ENCODE measurements around the gene ADGRG4. TPM values are rescaled to one million over a fixed set of nuclear protein-coding genes. Genes with fewer than 3 reads are reported as not detected.

Gene ADGRG4
- total RNA-seq, 2 donors from 2014 or later: 0.23 TPM; not detected in 1

- no peaks in the 10 kb centered on the region for H3K9me3 ChIP-seq
- no peaks in the 10 kb centered on the region for H3K27me3 ChIP-seq (replicated peaks; ENCODE audit: insufficient read depth)
- WGBS: 70% methylated on average over 2 of the region's 2 CpGs
- no peak for TF ChIP-seq POLR2A (IDR thresholded peaks at IDR 0.05)
- H3K27ac ChIP-seq: no peak overlapping the region
- DNase-seq (ENCODE audit: low spot score): no peak
- H3K36me3 ChIP-seq: no peaks in the 10 kb centered on the region
- no peak overlapping the region for H3K4me3 ChIP-seq
- no peaks in the 10 kb centered on the region for H3K4me1 ChIP-seq (replicated peaks)
- intact Hi-C loops (cut with DNase I): loop anchor here (10.0 kb wide), 1 partner anchor 66 kb away; no protein-coding TSS in a partner anchor
Observed at GRCh38 chrX:136390921-136391320, 90.2 kb downstream of the ADGRG4 start.

GRCh38 chrX:136395271-136395670 lies 94.5 kb downstream of the ADGRG4 start:
- no peak overlapping the region for H3K4me3 ChIP-seq
- no peak overlapping the region for H3K27ac ChIP-seq
- H3K36me3 ChIP-seq: no peaks in the 10 kb centered on the region
- no peaks in the 10 kb centered on the region for H3K27me3 ChIP-seq (replicated peaks; ENCODE audit: insufficient read depth)
- 39% methylated on average over 3 of the region's 3 CpGs for WGBS
- no peaks in the 10 kb centered on the region for H3K4me1 ChIP-seq (replicated peaks)
- DNase-seq (ENCODE audit: low spot score): no peak
- TF ChIP-seq POLR2AphosphoS5 (IDR thresholded peaks at IDR 0.05): no peak
- no peak for TF ChIP-seq CTCF (IDR thresholded peaks at IDR 0.05)
- TF ChIP-seq POLR2A (IDR thresholded peaks at IDR 0.05): no peak
- intact Hi-C loops (cut with DNase I): loop anchor here (10.0 kb wide), 1 partner anchor 70 kb away; no protein-coding TSS in a partner anchor
- H3K9me3 ChIP-seq: no peaks in the 10 kb centered on the region

- WGBS: 93% methylated on average over 2 of the region's 4 CpGs
- H3K27ac ChIP-seq: no peak overlapping the region
- no peak overlapping the region for H3K4me3 ChIP-seq
- TF ChIP-seq POLR2A (IDR thresholded peaks at IDR 0.05) (no peak), POLR2AphosphoS5 (IDR thresholded peaks at IDR 0.05) (no peak), CTCF (IDR thresholded peaks at IDR 0.05) (no peak)
- H3K4me1 ChIP-seq (replicated peaks): no peaks in the 10 kb centered on the region
- intact Hi-C loops (cut with DNase I): loop anchor here (10.0 kb wide), 1 partner anchor 72 kb away; no protein-coding TSS in a partner anchor
- H3K36me3 ChIP-seq: no peaks in the 10 kb centered on the region
- no peaks in the 10 kb centered on the region for H3K27me3 ChIP-seq (replicated peaks; ENCODE audit: insufficient read depth)
- H3K9me3 ChIP-seq: no peaks in the 10 kb centered on the region
- no peak for DNase-seq (ENCODE audit: low spot score)
Observed at GRCh38 chrX:136397001-136397400, 96.2 kb downstream of the ADGRG4 start.

GRCh38 chrX:136405126-136405525 lies 104.4 kb downstream of the ADGRG4 start:
- WGBS: 92% methylated on average over 8 of the region's 8 CpGs
- H3K9me3 ChIP-seq: no peaks in the 10 kb centered on the region
- H3K4me1 ChIP-seq (replicated peaks): no peaks in the 10 kb centered on the region
- DNase-seq (ENCODE audit: low spot score): no peak
- no peaks in the 10 kb centered on the region for H3K27me3 ChIP-seq (replicated peaks; ENCODE audit: insufficient read depth)
- H3K27ac ChIP-seq: no peak overlapping the region
- intact Hi-C loops (cut with DNase I): no loop called here
- no peak for TF ChIP-seq POLR2A (IDR thresholded peaks at IDR 0.05)
- TF ChIP-seq POLR2AphosphoS5 (IDR thresholded peaks at IDR 0.05): no peak
- no peak for TF ChIP-seq CTCF (IDR thresholded peaks at IDR 0.05)
- H3K36me3 ChIP-seq: no peaks in the 10 kb centered on the region
- H3K4me3 ChIP-seq: no peak overlapping the region

GRCh38 chrX:136417806-136418205 lies 117.0 kb downstream of the ADGRG4 start:
- H3K4me3 ChIP-seq: no peak overlapping the region
- no peaks in the 10 kb centered on the region for H3K36me3 ChIP-seq
- WGBS: 93% methylated on average over 2 of the region's 2 CpGs
- H3K27ac ChIP-seq: no peak overlapping the region
- no peak for DNase-seq (ENCODE audit: low spot score)
- no peak for TF ChIP-seq CTCF (IDR thresholded peaks at IDR 0.05)
- intact Hi-C loops (cut with DNase I): no loop called here
- no peaks in the 10 kb centered on the region for H3K27me3 ChIP-seq (replicated peaks; ENCODE audit: insufficient read depth)
- H3K9me3 ChIP-seq: no peaks in the 10 kb centered on the region
- H3K4me1 ChIP-seq (replicated peaks): no peaks in the 10 kb centered on the region

All from prostate gland (tissue), 2 donors.